Endometrial microvascular endothelial cells (primary cell): ENCODE data around the gene ZNF263. TPM values are rescaled to one million over a fixed set of nuclear protein-coding genes. Genes with fewer than 3 reads are reported as not detected.

Experiments used
- in situ Hi-C: cut with HindIII; loops from 2 replicates; pipeline ENCODE4 v1.10.0; 2017; ENCODE audit warnings: low sequenced_read_pairs, low pct_unique_long_range_greater_than_20kb; ENCODE audit errors: inconsistent ontology term
- total RNA-seq: library from RNA; depleted of rRNA; stranded (reverse); fragments of >200 nt; gene quantifications from one replicate; pipeline ENCODE4 v1.2.3, GENCODE V29; 2015; ENCODE audit errors: inconsistent ontology term

ZNF263 gene
- total RNA-seq, 1 donor from 2014 or later, result 44.5 TPM

DNA sequence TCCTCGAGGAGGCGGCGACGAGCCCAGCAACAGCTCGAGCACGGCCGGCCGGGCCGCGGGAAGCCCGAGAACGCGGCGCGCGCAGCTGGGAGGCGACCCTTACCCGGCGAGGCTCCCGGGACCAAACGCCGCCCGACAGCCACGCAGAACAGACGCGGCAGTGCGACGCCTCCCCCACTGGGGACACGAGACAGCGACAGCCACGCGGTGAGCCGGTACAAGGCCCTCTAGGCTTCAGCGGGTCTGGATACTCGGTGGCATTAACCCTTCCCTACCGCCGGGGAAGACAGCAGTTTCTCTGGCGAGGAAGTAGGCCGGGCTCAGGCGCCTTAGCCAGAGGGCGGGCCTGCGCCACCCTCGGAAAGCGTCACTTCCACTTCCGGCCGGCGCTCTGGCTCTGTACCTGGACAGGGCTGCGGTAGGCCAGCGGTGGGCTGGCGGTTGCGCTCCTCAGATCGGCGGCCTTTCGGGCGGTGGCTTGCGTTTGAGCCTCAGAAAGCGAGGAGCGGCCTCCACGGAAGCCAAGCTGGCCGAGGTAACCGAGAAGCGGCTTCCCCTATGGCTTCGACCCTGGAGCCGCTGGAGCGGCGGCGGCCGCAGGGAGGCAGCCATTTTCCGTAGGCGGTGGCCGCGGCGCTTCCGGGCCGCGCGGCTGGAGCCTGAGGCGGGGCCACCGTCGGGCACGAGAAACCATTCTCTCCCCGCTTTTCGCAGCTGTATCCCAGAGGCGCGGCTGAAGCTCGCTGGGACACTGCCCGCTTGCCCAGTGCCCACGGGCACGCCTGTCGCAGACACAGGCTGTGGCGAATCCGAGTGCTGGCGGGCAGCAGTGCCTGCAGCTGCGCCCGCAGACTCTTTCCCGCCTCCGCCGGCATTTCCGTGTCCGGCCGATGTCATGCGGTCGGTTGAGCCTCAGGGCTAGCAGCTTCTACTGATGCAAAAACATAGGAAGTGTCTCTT is 22.1 kb downstream of the ZNF263 start, which contains the start of the genes TIGD7 and ZNF75A:
TSS of gene TIGD7 (minus strand) at position 322 of the 960 bp plus-strand sequence. CDS start 4,816 bp downstream, outside the sequence.
TSS of gene ZNF75A (plus strand) at position 389 of the 960 bp plus-strand sequence. CDS start 2,932 bp downstream, outside the sequence.
- in situ Hi-C loops, result no loop called here

DNA sequence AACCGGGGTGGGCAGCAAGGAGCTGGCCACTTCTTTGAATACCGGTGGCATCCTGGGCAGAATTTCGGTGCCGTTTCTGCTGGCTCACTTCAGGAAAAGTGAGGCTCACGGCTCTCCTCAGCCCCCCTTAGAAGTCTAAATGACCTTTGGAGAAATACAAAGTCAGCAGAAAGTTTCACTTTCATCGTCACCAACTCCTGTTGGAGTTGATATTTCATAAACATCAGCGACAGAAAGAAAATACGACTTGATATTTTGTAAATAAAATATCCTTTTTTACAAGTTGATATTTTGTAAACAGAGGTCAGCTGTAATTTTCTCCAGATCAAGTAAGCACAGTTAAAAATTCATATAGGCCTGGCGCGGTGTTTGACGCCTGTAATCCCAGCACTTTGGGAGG is 22.8 kb downstream of the ZNF263 start:
- in situ Hi-C loops, result no loop called here

- in situ Hi-C loops, result no loop called here
Observed at GRCh38 chr16:3311496-3311895, 28.2 kb downstream of the ZNF263 start.

GRCh38 chr16:3317315-3317999 is 34.2 kb downstream of the ZNF263 start:
- in situ Hi-C loops, result no loop called here

DNA sequence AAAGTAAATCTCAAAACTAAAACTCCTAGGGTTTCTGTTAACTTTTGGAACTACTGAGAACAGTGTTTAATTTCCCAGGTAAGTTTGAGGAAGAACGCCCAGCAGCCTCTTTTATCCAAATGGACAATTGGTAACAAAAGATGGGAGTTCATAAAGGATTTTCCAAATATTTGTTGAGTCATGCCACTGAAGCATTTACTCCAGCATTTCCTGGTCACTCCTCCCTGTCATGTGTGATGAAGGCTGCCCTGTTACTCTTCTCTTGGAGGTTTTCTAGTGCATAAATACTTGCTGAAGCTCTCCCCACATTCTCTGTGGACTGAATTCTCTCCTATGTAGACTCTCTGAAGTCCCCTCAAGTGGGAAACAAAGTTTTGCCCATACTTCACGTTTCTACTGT is 38.5 kb downstream of the ZNF263 start:
- in situ Hi-C loops, result no loop called here

GRCh38 chr16:3327514-3327913 is 44.2 kb downstream of the ZNF263 start:
- in situ Hi-C loops, result no loop called here

- in situ Hi-C loops, result no loop called here
Observed at GRCh38 chr16:3328104-3328503, 44.8 kb downstream of the ZNF263 start.

- in situ Hi-C loops, result no loop called here
Observed at GRCh38 chr16:3328643-3329042, 45.4 kb downstream of the ZNF263 start.

Other genes with a start within 250 kb of the ZNF263 start
- gene BICDL2, start 246.5 kb upstream of the ZNF263 start, total RNA-seq, result not detected
- gene MMP25, start 236.9 kb upstream of the ZNF263 start, total RNA-seq, result not detected
- gene IL32, start 217.9 kb upstream of the ZNF263 start, total RNA-seq, result 364 TPM
- gene ZSCAN10, start 184.2 kb upstream of the ZNF263 start, total RNA-seq, result not detected
- gene ZNF205, start 170.9 kb upstream of the ZNF263 start, total RNA-seq, result 16.2 TPM
- gene ZNF213, start 148.5 kb upstream of the ZNF263 start, total RNA-seq, result 3.5 TPM
- not detected for gene OR1F1, start 95.3 kb upstream of the ZNF263 start, total RNA-seq
- 9.8 TPM for gene ZNF200, start 48.3 kb upstream of the ZNF263 start, total RNA-seq
- not detected for gene MEFV, start 26.9 kb upstream of the ZNF263 start, total RNA-seq
- 0.93 TPM for gene TIGD7, start 21.9 kb downstream of the ZNF263 start, total RNA-seq
- gene ZNF75A, start 22.0 kb downstream of the ZNF263 start, total RNA-seq, result 9.4 TPM
- gene OR2C1, start 72.4 kb downstream of the ZNF263 start, total RNA-seq, result not detected
- gene ZSCAN32, start 117.5 kb downstream of the ZNF263 start, total RNA-seq, result 8.6 TPM
- gene ZNF174, start 117.7 kb downstream of the ZNF263 start, total RNA-seq, result 10.2 TPM
- 1.7 TPM for gene ZNF597, start 160.0 kb downstream of the ZNF263 start, total RNA-seq
- gene NAA60, start 160.2 kb downstream of the ZNF263 start, total RNA-seq, result 14.8 TPM
- not detected for gene C16orf90, start 212.0 kb downstream of the ZNF263 start, total RNA-seq
- 3.9 TPM for gene CLUAP1, start 217.5 kb downstream of the ZNF263 start, total RNA-seq